ENCODE results near the gene CDK5RAP3. TPM values are rescaled to one million over a fixed set of nuclear protein-coding genes. Genes with fewer than 3 reads are reported as not detected.
A peak's percentile ranks its signal among the peaks of the same experiment; 100 is the strongest.

CDK5RAP3 gene
- total and polyA plus RNA-seq, 2 experiments from 2014 or later: 121 to 158 TPM

- no peak overlapping the region for H3K4me3 ChIP-seq
- H3K27ac ChIP-seq: no peak overlapping the region
- no peak for TF ChIP-seq CTCF (IDR thresholded peaks at IDR 0.05; ENCODE audit: low read depth, low read length)
- no peaks in the 10 kb centered on the region for H3K9me3 ChIP-seq (ENCODE audit: low read depth)
- no peaks in the 10 kb centered on the region for H3K36me3 ChIP-seq
- DNase-seq (ENCODE audit: low read depth in 1 of 2, low spot score in 1 of 2): no peak
- H3K4me1 ChIP-seq (ENCODE audit: low read depth): peaks cover 49% of the 10 kb centered on the region
- no peaks in the 10 kb centered on the region for H3K27me3 ChIP-seq
These were observed 23.1 kb downstream of the CDK5RAP3 start for GRCh38 chr17:47993964-47994363.

- DNase-seq (ENCODE audit: low read depth in 1 of 2, low spot score in 1 of 2): no peak
- Histone ChIP-seq H3K27me3 (no peaks in the 10 kb centered on the region), H3K4me3 (no peak overlapping the region), H3K36me3 (no peaks in the 10 kb centered on the region), H3K4me1 (ENCODE audit: low read depth) (peaks cover 43% of the 10 kb centered on the region), H3K9me3 (ENCODE audit: low read depth) (no peaks in the 10 kb centered on the region), H3K27ac (no peak overlapping the region)
- TF ChIP-seq CTCF (IDR thresholded peaks at IDR 0.05; ENCODE audit: low read depth, low read length): no peak
These were observed 23.8 kb downstream of the CDK5RAP3 start for GRCh38 chr17:47994724-47995123.

GRCh38 chr17:47995241-47995935 lies 24.5 kb downstream of the CDK5RAP3 start:
- Histone ChIP-seq H3K36me3 (no peaks in the 10 kb centered on the region), H3K9me3 (ENCODE audit: low read depth) (no peaks in the 10 kb centered on the region), H3K4me3 (no peak overlapping the region), H3K27ac (no peak overlapping the region), H3K4me1 (ENCODE audit: low read depth) (peaks cover 42% of the 10 kb centered on the region), H3K27me3 (no peaks in the 10 kb centered on the region)
- no peak for DNase-seq (ENCODE audit: low read depth in 1 of 2, low spot score in 1 of 2)
- no peak for TF ChIP-seq CTCF (IDR thresholded peaks at IDR 0.05; ENCODE audit: low read depth, low read length)

- H3K9me3 ChIP-seq (ENCODE audit: low read depth): no peaks in the 10 kb centered on the region
- no peak for DNase-seq (ENCODE audit: low read depth in 1 of 2, low spot score in 1 of 2)
- no peak for TF ChIP-seq CTCF (IDR thresholded peaks at IDR 0.05; ENCODE audit: low read depth, low read length)
- no peaks in the 10 kb centered on the region for H3K27me3 ChIP-seq
- peaks cover 34% of the 10 kb centered on the region for H3K4me1 ChIP-seq (ENCODE audit: low read depth)
- no peaks in the 10 kb centered on the region for H3K36me3 ChIP-seq
- peak overlapping the region; percentile 42 for H3K27ac ChIP-seq
- H3K4me3 ChIP-seq: no peak overlapping the region
These were observed 25.3 kb downstream of the CDK5RAP3 start for GRCh38 chr17:47996201-47996600.

GRCh38 chr17:47997586-47997985 lies 26.7 kb downstream of the CDK5RAP3 start:
- no peaks in the 10 kb centered on the region for H3K27me3 ChIP-seq
- no peak for TF ChIP-seq CTCF (IDR thresholded peaks at IDR 0.05; ENCODE audit: low read depth, low read length)
- H3K36me3 ChIP-seq: no peaks in the 10 kb centered on the region
- no peak overlapping the region for H3K4me3 ChIP-seq
- DNase-seq (ENCODE audit: low read depth in 1 of 2, low spot score in 1 of 2): no peak
- peaks cover 22% of the 10 kb centered on the region for H3K4me1 ChIP-seq (ENCODE audit: low read depth)
- no peaks in the 10 kb centered on the region for H3K9me3 ChIP-seq (ENCODE audit: low read depth)
- no peak overlapping the region for H3K27ac ChIP-seq
